Adrenal gland (tissue), 12 donors: Measurements from ENCODE around the gene PRDM16. TPM values are rescaled to one million over a fixed set of nuclear protein-coding genes. Genes with fewer than 3 reads are reported as not detected.

Experiments used
- DNase-seq, 7 donors: peaks; one replicate each; pipeline ENCODE4 v3.0.0-alpha.2; 2019 to 2020
- H3K27ac ChIP-seq, 5 donors: fragments of 200-600 bp; sonication (generic) in 4 of 5; 1 replicate in 3 of 5; 2 replicates in 2 of 5; pipeline versions ENCODE4 v1.5.1 to v1.8.0; 2016 to 2020; ENCODE audit warnings: mild to moderate bottlenecking in 1 of 5
- H3K27me3 ChIP-seq: fragments of 200-600 bp; 2 replicates; pipeline ENCODE4 v1.8.0; 2021
- H3K36me3 ChIP-seq, 2 donors: fragments of 200-600 bp; replicated peaks in 1 of 2; 1 replicate in 1 of 2; 2 replicates in 1 of 2; pipeline versions ENCODE4 v1.5.1 to v1.8.0; 2018 to 2022
- H3K4me1 ChIP-seq, 2 donors: fragments of 200-600 bp; replicated peaks in 1 of 2; 1 replicate in 1 of 2; 2 replicates in 1 of 2; pipeline versions ENCODE4 v1.5.1 to v1.8.0; 2018 to 2021
- H3K4me3 ChIP-seq, 4 donors: fragments of 200-600 bp; sonication (generic) in 3 of 4; one replicate each; pipeline ENCODE4 v1.5.1; 2016 to 2018
- H3K9me3 ChIP-seq, 3 donors: fragments of 200-600 bp; sonication (generic) in 1 of 3; replicated peaks in 1 of 3; 1 replicate in 2 of 3; 2 replicates in 1 of 3; pipeline versions ENCODE4 v1.5.1 to v1.8.0; 2016 to 2021
- CTCF ChIP-seq, 6 experiments: fragments of 450-650 bp in 4 of 6; fragments of 200-600 bp in 2 of 6; sonication (generic) in 1 of 6; IDR thresholded peaks; 1 replicate in 5 of 6; 2 replicates in 1 of 6; pipeline versions ENCODE4 v1.5.1 to v1.8.0; 2016 to 2021; ENCODE audit warnings: antibody characterized with exemption in 6 of 6, mild to moderate bottlenecking in 2 of 6, moderate library complexity in 1 of 6
- POLR2A ChIP-seq, 2 donors: fragments of 450-650 bp; IDR thresholded peaks; one replicate each; pipeline ENCODE4 v1.6.1; 2017; ENCODE audit warnings: antibody characterized with exemption in 2 of 2, mild to moderate bottlenecking in 2 of 2, moderate library complexity in 1 of 2
- WGBS, 4 donors: extraction: QIAGEN DNeasy Blood & Tissue Kit in 2 of 4; methylation state at CpG; one replicate each; pipeline versions ENCODE4 v1.1.5 to v1.1.7; 2013 to 2017; 5-methylcytosine and 5-hydroxymethylcytosine counted together
- intact Hi-C, 2 donors: fragments of 100-400 bp; cut with DNase I; formaldehyde crosslinking; loops; one replicate each; pipeline versions ENCODE4 v1.14.1 to v1.15.0; 2022 to 2023
- polyA plus RNA-seq, 3 donors: library from polyadenylated mRNA; stranded (reverse); fragments of 200-250 nt in 2 of 3; fragments of 350-450 nt in 1 of 3; fragmentation: Illumina TruSeq in 1 of 3; extraction: RNeasy Lipid Tissue Mini Kit (QIAGEN cat#74804) in 1 of 3; gene quantifications; one replicate each; pipeline ENCODE4 v1.2.3, GENCODE V29; 2013 to 2014
- total RNA-seq, 9 donors: library from RNA; depleted of rRNA in 4 of 9; stranded (reverse); fragments of >200 nt in 4 of 9; fragments of 120-200 nt in 1 of 9; fragmentation: NEBNext Ultra II Directional in 1 of 9; extraction: Animal tissue kit (Norgen Biotek cat#: 25700) in 1 of 9; gene quantifications; one replicate each; pipeline versions ENCODE4 v1.1.0 to v1.2.4, GENCODE V29; 2013 to 2023
- donor health status: healthy with polysubstance abuse.
- donor health status: Bipolar disorder and iron deficiency.
- donor health status: DM: yes; HTN: yes; CAD: no.
- donor health status: DM: no; HTN: no; CAD: no.
- donor health status: DM: no; HTN: no; CAD: no.
- donor health status: DM: yes; HTN: yes; CAD: no.

Gene PRDM16
- total and polyA plus RNA-seq, 12 donors: 0.04 to 2.8 (median 0.61) TPM; not detected in 1

DNA sequence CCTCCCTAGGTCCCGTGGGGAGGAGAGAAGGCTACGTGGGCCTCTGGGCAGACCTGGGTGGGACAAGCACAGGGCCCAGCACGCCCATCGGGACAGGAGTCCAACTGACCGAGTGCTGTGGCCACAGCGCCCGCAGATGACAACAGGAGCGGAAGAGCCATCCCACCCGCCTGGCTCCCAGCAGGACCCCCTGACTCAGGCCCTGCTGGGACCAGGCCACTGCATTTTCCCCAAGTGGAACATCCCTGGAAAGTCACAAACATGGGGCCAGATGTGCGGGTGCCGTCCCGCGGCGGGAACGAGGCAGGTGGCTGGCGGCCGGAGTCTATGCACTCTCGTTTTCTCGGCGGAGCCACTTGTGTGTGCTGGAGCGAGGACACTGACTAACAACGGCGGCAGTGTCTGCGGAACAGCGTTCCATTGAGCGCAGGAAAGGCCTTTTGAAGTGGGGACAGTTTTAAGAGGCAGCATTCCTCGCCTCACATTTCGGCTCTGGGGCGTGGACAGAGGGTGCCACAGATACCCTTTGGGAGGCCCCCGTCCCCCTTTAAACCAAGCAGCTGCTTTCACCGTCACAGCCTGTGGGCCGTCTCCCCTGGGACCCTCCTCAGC lies 291.7 kb downstream of the PRDM16 start:
- 89 to 94% (median 91%) methylated on average over 10 to 32 of the region's 32 CpGs for WGBS, 4 donors
- H3K4me1 ChIP-seq: no peaks in the 10 kb centered on the region
- no peak for DNase-seq
- no peak overlapping the region for H3K27ac ChIP-seq
- intact Hi-C loops: no loop called here
- H3K9me3 ChIP-seq: no peaks in the 10 kb centered on the region
- peaks cover 4% of the 10 kb centered on the region for H3K27me3 ChIP-seq
- no peak for TF ChIP-seq CTCF (IDR thresholded peaks at IDR 0.05)
- TF ChIP-seq POLR2A (IDR thresholded peaks at IDR 0.05): no peak
- H3K36me3 ChIP-seq: no peaks in the 10 kb centered on the region
- no peak overlapping the region for H3K4me3 ChIP-seq

DNA sequence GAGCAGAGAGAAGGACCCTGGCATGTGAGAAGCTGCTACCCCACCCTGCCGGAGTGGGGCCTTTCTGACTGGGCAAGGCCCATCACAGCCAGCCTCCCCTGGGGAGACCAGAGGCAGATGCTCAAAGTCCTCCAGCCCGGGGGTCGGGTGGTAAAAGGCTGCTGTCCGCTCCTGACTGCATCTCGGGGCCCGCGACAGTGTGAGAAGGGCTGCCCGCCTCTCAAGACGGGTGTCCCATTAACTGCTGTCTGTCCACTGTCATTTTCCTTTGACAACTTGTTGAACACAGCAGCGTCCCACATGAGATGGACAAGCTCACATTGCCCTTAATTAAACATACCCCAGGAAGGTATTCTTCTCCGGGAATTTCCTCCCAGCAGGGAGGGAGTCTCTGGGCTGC lies 294.0 kb downstream of the PRDM16 start:
- H3K4me3 ChIP-seq: no peak overlapping the region
- intact Hi-C loops: no loop called here
- 76 to 88% (median 82%) methylated on average over 10 to 11 of the region's 11 CpGs for WGBS, 4 donors
- TF ChIP-seq POLR2A (IDR thresholded peaks at IDR 0.05) (no peak), CTCF (IDR thresholded peaks at IDR 0.05) (no peak)
- DNase-seq: no peak
- no peaks in the 10 kb centered on the region for H3K4me1 ChIP-seq
- peaks cover 4% of the 10 kb centered on the region for H3K27me3 ChIP-seq
- H3K36me3 ChIP-seq: no peaks in the 10 kb centered on the region
- no peaks in the 10 kb centered on the region for H3K9me3 ChIP-seq
- H3K27ac ChIP-seq: no peak overlapping the region

DNA sequence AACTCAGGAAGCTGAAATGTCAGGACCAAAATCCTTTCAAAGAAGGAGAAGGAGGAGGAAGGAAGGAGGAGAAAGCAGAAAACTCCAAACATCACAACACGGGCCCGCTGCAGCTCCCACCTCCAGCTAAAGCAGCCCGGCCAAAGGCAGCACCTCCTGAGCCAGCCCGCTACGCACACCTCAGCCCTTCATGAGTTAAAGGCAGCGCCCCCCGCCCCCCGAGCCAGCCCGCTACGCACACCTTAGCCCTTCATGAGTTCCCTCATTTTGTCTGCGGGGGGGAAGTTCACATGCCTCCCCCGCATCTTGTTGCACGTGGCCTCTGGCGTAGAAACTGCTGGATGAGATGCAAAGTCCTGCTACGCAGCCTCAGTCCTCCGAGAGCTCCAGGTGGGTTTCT lies 294.8 kb downstream of the PRDM16 start:
- whole genome bisulfite sequencing, 4 donors: 81 to 90% (median 85%) methylated on average over 14 to 16 of the region's 16 CpGs
- Histone ChIP-seq H3K27me3 (peaks cover 4% of the 10 kb centered on the region), H3K9me3 (no peaks in the 10 kb centered on the region), H3K4me1 (no peaks in the 10 kb centered on the region), H3K27ac (no peak overlapping the region), H3K4me3 (no peak overlapping the region), H3K36me3 (no peaks in the 10 kb centered on the region)
- no peak for DNase-seq
- TF ChIP-seq CTCF (IDR thresholded peaks at IDR 0.05): no peak
- no peak for TF ChIP-seq POLR2A (IDR thresholded peaks at IDR 0.05)
- intact Hi-C loops: no loop called here

- Histone ChIP-seq H3K9me3 (no peaks in the 10 kb centered on the region), H3K4me3 (no peak overlapping the region), H3K27me3 (peaks cover 4% of the 10 kb centered on the region), H3K36me3 (no peaks in the 10 kb centered on the region), H3K4me1 (no peaks in the 10 kb centered on the region), H3K27ac (no peak overlapping the region)
- TF ChIP-seq POLR2A (IDR thresholded peaks at IDR 0.05) (no peak), CTCF (IDR thresholded peaks at IDR 0.05) (no peak)
- 55 to 67% (median 61%) methylated on average over 13 to 18 of the region's 18 CpGs for WGBS, 4 donors
- intact Hi-C loops: no loop called here
- DNase-seq: no peak
Observed at GRCh38 chr1:3364551-3364950, 295.5 kb downstream of the PRDM16 start.
